Neural progenitor cell (in vitro differentiated cells): ENCODE data around the gene WDR27.

Experiments used
- EZH2 ChIP-seq: fragments of 200-600 bp; sonication (generic); IDR thresholded peaks from 2 replicates; pipeline ENCODE4 v1.6.1; 2017; ENCODE audit warnings: antibody characterized with exemption, mild to moderate bottlenecking, moderate library complexity
- TF ChIP-seq, protein P1 (sequence below): fragments of 200-600 bp; sonication (generic); IDR thresholded peaks from 2 replicates; pipeline ENCODE4 v1.5.1; 2017; ENCODE audit warnings: antibody characterized with exemption, mild to moderate bottlenecking

DNA sequence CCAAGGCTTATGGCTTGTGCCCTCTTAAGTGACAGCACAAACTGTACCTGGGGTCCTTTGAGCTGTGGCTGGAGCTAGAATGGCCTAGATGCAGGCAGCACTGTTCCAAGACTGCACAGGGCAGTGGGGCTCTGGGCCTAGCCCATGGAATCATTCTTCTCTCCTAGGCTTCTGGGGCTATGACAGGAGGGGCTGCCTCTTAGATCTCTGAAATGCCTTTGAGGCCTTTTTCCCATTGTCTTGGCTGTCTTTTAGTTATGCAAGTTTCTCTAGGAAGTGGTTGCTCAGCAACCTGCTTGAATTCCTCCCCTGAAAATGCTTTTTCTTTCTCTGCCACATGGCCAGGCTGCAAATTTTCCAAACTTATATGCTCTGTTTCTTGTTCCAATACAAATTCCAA is 183.4 kb downstream of the WDR27 start:
- TF ChIP-seq EZH2 = no peak
- TF ChIP-seq, protein P1, sequence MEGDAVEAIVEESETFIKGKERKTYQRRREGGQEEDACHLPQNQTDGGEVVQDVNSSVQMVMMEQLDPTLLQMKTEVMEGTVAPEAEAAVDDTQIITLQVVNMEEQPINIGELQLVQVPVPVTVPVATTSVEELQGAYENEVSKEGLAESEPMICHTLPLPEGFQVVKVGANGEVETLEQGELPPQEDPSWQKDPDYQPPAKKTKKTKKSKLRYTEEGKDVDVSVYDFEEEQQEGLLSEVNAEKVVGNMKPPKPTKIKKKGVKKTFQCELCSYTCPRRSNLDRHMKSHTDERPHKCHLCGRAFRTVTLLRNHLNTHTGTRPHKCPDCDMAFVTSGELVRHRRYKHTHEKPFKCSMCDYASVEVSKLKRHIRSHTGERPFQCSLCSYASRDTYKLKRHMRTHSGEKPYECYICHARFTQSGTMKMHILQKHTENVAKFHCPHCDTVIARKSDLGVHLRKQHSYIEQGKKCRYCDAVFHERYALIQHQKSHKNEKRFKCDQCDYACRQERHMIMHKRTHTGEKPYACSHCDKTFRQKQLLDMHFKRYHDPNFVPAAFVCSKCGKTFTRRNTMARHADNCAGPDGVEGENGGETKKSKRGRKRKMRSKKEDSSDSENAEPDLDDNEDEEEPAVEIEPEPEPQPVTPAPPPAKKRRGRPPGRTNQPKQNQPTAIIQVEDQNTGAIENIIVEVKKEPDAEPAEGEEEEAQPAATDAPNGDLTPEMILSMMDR = no peak
